ENCODE data around the gene RNF167.

- TF ChIP-seq, protein P1, sequence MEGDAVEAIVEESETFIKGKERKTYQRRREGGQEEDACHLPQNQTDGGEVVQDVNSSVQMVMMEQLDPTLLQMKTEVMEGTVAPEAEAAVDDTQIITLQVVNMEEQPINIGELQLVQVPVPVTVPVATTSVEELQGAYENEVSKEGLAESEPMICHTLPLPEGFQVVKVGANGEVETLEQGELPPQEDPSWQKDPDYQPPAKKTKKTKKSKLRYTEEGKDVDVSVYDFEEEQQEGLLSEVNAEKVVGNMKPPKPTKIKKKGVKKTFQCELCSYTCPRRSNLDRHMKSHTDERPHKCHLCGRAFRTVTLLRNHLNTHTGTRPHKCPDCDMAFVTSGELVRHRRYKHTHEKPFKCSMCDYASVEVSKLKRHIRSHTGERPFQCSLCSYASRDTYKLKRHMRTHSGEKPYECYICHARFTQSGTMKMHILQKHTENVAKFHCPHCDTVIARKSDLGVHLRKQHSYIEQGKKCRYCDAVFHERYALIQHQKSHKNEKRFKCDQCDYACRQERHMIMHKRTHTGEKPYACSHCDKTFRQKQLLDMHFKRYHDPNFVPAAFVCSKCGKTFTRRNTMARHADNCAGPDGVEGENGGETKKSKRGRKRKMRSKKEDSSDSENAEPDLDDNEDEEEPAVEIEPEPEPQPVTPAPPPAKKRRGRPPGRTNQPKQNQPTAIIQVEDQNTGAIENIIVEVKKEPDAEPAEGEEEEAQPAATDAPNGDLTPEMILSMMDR (IDR thresholded peaks at IDR 0.05) = no peak
- no peak for TF ChIP-seq POLR2A (IDR thresholded peaks at IDR 0.05)
Observed at GRCh38 chr17:4972752-4973151, 32.7 kb downstream of the RNF167 start.

Measured in esophagus squamous epithelium (tissue), 4 donors.